Suprapubic skin (tissue), 4 donors: ENCODE results near the gene EMC7.
"Not testable (repeated sequence)": the region's sequence is repeated elsewhere in the genome, so short reads cannot be mapped to it uniquely, and the experiment has no call there.

Experiments used
- EP300 ChIP-seq: sonication (generic); formaldehyde crosslinking; IDR thresholded peaks from one replicate; pipeline ENCODE4 v1.6.1; 2017; ENCODE audit warnings: antibody characterized with exemption
- POLR2A ChIP-seq, 2 donors: fragments of 450-650 bp; IDR thresholded peaks; one replicate each; pipeline ENCODE4 v1.6.1; 2017; ENCODE audit warnings: antibody characterized with exemption in 2 of 2, mild to moderate bottlenecking in 2 of 2, moderate library complexity in 2 of 2
- POLR2AphosphoS5 ChIP-seq, 3 donors: sonication (generic); formaldehyde crosslinking; IDR thresholded peaks; one replicate each; pipeline ENCODE4 v1.6.1; 2017; ENCODE audit warnings: antibody characterized with exemption in 3 of 3
- TF ChIP-seq, protein P1 (sequence below), 2 donors: fragments of 200-600 bp in 1 of 2; fragments of 450-650 bp in 1 of 2; sonication (generic) in 1 of 2; IDR thresholded peaks; one replicate each; pipeline ENCODE4 v1.5.1; 2016 to 2019; ENCODE audit warnings: antibody characterized with exemption in 2 of 2, mild to moderate bottlenecking in 1 of 2, moderate library complexity in 1 of 2

DNA sequence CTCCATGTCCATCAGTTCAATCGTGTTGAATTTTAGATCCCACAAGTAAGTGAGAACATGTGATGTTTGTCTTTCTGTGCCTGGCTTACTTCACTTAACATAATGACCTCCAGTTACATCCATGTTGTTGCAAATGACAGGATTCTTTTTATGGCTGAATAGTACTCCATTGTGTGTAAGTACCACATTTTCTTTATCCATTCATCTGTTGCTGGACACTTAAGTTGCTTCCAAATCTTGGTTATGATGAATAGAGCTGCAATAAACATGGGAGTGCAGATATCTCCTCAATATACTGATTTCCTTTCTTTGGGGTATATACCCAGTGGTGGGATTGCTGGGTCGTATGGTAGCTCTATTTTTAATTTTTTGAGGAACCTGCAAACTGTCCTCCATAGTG, 18.8 kb upstream of the EMC7 start:
- TF ChIP-seq, protein P1, sequence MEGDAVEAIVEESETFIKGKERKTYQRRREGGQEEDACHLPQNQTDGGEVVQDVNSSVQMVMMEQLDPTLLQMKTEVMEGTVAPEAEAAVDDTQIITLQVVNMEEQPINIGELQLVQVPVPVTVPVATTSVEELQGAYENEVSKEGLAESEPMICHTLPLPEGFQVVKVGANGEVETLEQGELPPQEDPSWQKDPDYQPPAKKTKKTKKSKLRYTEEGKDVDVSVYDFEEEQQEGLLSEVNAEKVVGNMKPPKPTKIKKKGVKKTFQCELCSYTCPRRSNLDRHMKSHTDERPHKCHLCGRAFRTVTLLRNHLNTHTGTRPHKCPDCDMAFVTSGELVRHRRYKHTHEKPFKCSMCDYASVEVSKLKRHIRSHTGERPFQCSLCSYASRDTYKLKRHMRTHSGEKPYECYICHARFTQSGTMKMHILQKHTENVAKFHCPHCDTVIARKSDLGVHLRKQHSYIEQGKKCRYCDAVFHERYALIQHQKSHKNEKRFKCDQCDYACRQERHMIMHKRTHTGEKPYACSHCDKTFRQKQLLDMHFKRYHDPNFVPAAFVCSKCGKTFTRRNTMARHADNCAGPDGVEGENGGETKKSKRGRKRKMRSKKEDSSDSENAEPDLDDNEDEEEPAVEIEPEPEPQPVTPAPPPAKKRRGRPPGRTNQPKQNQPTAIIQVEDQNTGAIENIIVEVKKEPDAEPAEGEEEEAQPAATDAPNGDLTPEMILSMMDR (IDR thresholded peaks at IDR 0.05), result not testable (repeated sequence)
- TF ChIP-seq POLR2A (IDR thresholded peaks at IDR 0.05); EP300; POLR2AphosphoS5 (IDR thresholded peaks at IDR 0.05): not testable (repeated sequence)
